Gastroesophageal sphincter (tissue), 3 donors: ENCODE data around the gene CYB5R4.

ENCODE experiments used
- CTCF ChIP-seq, 4 experiments: fragments of 200-600 bp in 2 of 4; fragments of 450-650 bp in 2 of 4; sonication (generic) in 1 of 4; IDR thresholded peaks; one replicate each; pipeline ENCODE4 v1.5.1; 2017 to 2019; ENCODE audit warnings: antibody characterized with exemption in 4 of 4, mild to moderate bottlenecking in 2 of 4, moderate library complexity in 2 of 4
- POLR2AphosphoS5 ChIP-seq: sonication (generic); formaldehyde crosslinking; IDR thresholded peaks from one replicate; pipeline ENCODE4 v1.6.1; 2017; ENCODE audit warnings: antibody characterized with exemption

GRCh38 chr6:83885984-83886383 lies 26.5 kb downstream of the CYB5R4 start:
- TF ChIP-seq CTCF (IDR thresholded peaks at IDR 0.05) (no peak), POLR2AphosphoS5 (no peak)
